Astrocyte of the spinal cord (primary cell): ENCODE data around the gene CDHR5.

ENCODE experiments used
- DNase-seq: peaks from one replicate; pipeline ENCODE4 v3.0.0; 2011; ENCODE audit warnings: low read depth, low spot score
- H3K4me3 ChIP-seq: 2 replicates; pipeline ENCODE4 v1.5.1; 2011; ENCODE audit warnings: low read depth, mild to moderate bottlenecking, low read length, moderate library complexity
- in situ Hi-C: cut with HindIII; loops from 2 replicates; pipeline ENCODE4 v1.10.0; 2017; ENCODE audit warnings: low sequenced_read_pairs
- TF ChIP-seq, protein P1 (sequence below): IDR thresholded peaks from 2 replicates; pipeline ENCODE4 v1.5.1; 2012; ENCODE audit warnings: low read depth, mild to moderate bottlenecking, low read length, inconsistent platforms

Gene CDHR5

DNA sequence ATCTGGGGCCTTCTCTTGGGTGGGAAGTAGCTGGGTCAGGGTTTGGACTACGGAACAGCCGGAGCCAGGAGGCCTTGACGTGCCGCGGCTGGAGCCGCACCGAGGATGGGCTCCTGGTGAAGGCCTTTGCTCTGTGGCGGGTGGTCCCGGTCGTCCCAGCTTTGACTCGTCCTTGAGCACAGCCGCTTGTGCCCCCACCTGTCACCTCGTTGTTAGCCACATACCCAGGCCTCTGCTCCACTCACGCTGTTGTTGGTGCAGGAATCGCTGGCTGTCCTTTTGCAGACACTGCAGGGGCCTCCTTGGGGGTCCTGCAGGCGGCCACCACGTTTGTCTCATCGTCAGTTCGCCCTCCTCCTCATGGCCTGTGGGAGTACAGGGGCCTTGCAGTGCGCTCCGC lies 31.4 kb downstream of the CDHR5 start:
- in situ Hi-C loops: no loop called here
- DNase-seq: no peak
- TF ChIP-seq, protein P1, sequence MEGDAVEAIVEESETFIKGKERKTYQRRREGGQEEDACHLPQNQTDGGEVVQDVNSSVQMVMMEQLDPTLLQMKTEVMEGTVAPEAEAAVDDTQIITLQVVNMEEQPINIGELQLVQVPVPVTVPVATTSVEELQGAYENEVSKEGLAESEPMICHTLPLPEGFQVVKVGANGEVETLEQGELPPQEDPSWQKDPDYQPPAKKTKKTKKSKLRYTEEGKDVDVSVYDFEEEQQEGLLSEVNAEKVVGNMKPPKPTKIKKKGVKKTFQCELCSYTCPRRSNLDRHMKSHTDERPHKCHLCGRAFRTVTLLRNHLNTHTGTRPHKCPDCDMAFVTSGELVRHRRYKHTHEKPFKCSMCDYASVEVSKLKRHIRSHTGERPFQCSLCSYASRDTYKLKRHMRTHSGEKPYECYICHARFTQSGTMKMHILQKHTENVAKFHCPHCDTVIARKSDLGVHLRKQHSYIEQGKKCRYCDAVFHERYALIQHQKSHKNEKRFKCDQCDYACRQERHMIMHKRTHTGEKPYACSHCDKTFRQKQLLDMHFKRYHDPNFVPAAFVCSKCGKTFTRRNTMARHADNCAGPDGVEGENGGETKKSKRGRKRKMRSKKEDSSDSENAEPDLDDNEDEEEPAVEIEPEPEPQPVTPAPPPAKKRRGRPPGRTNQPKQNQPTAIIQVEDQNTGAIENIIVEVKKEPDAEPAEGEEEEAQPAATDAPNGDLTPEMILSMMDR: no peak
- H3K4me3 ChIP-seq: no peak overlapping the region

DNA sequence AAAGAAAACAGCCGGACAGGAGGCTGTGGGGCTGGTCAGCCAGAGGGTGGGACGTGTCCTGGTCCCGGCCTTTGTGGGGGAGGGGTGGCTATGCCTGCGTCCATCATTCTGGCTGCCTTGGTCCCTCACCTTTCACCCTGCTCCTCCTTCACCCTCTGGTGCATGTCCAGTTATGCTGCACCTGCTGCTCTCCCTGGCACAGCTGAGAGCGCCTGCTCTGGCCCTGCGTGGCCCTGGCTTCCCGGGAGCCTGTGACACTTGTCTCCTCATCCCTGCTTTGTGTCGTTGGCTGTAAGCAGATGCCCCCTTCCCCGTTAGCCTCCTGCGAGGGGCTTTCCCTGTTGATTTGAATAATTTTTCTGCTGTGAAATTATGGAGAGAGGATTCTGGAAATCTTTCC lies 31.8 kb downstream of the CDHR5 start:
- in situ Hi-C loops: no loop called here
- TF ChIP-seq, protein P1: no peak
- no peak for DNase-seq
- H3K4me3 ChIP-seq: no peak overlapping the region

DNA sequence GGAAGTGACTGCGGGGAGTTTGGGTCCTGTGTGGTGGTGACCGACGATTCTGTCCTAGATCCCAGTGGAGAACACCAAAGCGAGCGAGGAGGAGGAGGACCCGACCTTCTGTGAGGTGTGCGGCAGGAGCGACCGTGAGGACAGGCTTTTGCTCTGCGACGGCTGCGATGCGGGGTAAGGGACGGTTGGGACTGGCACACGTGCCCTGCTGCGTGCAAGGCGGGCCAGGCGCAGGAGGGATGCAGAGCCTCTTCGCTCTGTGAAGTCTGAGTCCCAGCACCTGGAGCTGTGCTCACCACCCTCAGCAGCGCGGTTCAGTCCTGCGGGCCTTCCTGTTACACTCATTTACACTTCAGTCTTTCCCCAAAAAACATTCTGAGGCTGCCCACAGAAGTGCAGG lies 32.3 kb downstream of the CDHR5 start:
- no peak for DNase-seq
- TF ChIP-seq, protein P1: no peak
- in situ Hi-C loops: no loop called here
- no peak overlapping the region for H3K4me3 ChIP-seq

DNA sequence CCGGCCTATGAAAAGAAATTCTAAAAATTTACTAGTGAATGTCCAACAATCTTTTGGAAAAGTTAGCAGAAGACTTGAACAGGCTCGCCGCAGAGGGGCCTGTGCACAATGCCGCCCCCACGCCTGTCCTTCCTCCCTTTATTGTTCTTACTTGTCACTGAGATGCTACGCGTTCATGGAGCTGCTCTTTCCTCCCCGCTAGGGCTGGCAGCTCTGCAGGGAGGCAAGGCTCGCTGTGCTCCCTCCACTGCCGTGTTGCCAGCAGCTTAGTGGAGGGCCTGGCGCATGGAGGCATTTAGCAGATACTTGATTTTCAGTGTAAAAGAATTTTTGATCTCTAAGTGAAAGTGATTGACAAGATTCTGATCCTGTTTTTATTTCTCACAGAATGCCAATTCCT lies 33.8 kb downstream of the CDHR5 start:
- in situ Hi-C loops: no loop called here
- TF ChIP-seq, protein P1: no peak
- DNase-seq: no peak
- H3K4me3 ChIP-seq: no peak overlapping the region

DNA sequence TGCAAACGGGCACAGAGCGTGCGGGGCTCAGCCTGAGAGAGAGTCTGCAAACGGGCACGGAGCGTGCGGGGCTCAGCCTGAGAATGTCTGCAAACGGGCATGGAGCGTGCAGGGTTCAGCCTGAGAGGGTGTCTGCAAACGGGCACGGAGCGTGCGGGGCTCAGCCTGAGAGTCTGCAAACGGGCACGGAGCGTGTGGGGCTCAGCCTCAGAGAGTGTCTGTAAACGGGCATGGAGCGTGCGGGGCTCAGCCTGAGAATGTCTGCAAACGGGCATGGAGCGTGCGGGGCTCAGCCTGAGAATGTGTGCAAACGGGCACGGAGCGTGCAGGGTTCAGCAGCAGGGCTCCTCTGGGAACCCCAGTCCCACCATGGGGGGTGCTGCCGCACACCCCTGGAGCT lies 35.0 kb downstream of the CDHR5 start:
- DNase-seq: no peak

DNA sequence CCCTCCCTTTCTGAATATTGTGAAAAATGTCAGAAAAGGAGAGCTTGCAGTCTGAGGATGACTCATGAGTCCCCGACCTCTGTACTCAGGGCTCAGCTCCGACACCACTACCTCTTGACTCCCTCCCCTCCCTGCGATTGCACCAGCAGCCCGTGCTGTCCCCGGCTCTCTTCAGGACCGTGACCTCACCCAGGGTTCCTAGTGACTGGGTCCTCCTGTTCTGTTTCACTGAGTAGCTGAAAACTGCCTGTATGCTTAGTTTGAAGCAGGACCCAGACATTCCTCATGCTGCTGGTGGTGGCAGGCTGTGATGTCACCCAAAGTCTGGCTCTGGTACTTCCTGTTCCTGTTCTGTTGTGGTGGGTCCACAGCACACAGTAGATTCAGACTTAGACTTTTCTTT lies 36.8 kb downstream of the CDHR5 start:
- H3K4me3 ChIP-seq: no peak overlapping the region
- in situ Hi-C loops: no loop called here
- DNase-seq: peak; percentile 47

More for the DNA sequence above, 35.0 kb downstream of the CDHR5 start:
- TF ChIP-seq, protein P1: no peak
- no peak overlapping the region for H3K4me3 ChIP-seq
- in situ Hi-C loops: no loop called here

More for the DNA sequence above, 36.8 kb downstream of the CDHR5 start:
- TF ChIP-seq, protein P1: no peak
